Left lobe of liver (tissue), 2 donors: ENCODE measurements around the gene OSBPL9. TPM values are rescaled to one million over a fixed set of nuclear protein-coding genes. Genes with fewer than 3 reads are reported as not detected.
"Not testable (repeated sequence)": the region's sequence is repeated elsewhere in the genome, so short reads cannot be mapped to it uniquely, and the experiment has no call there.

Experiments used
- ATAC-seq: fragments of 200-7000 bp; cut with Tn5 transposase; one replicate; pipeline ENCODE4 v1.9.1; 2020; ENCODE audit warnings: mild to moderate bottlenecking, moderate library complexity
- DNase-seq: peaks from one replicate; pipeline ENCODE4 v3.0.0-alpha.2; 2020; ENCODE audit warnings: low spot score
- total RNA-seq: library from RNA; stranded (reverse); gene quantifications from one replicate; pipeline ENCODE4 v1.2.1, GENCODE V29; 2021
- donor health status: DM: no; HTN: no; CAD: no; lungs with moderate emphysema.
- donor health status: DM: no; HTN: yes; CAD: no.

Gene OSBPL9
- total RNA-seq, 1 donor from 2014 or later, result 61.1 TPM

DNA sequence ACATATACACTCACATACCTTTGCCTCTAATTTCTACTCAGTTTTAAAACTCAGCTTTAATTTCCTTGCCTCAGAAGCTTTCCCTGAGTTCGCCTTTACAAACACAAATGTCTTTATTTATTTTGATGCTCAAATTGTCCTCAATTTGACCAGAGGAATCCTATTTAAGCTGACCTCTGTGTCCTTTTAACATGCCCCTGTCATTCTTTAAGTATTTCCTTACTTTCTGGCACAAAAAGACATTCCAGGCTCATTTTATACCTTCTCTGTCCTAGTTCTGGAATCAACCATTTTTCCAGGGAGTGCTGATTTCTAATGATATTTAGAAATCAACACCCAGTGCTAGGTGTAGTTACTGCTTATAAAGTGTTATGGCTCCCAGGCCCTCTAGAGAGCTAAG lies 82.5 kb downstream of the OSBPL9 start:
- no peak for DNase-seq
- no peak for ATAC-seq

GRCh38 chr1:51701782-51702181 lies 84.9 kb downstream of the OSBPL9 start:
- not testable (repeated sequence) for ATAC-seq, DNase-seq

DNA sequence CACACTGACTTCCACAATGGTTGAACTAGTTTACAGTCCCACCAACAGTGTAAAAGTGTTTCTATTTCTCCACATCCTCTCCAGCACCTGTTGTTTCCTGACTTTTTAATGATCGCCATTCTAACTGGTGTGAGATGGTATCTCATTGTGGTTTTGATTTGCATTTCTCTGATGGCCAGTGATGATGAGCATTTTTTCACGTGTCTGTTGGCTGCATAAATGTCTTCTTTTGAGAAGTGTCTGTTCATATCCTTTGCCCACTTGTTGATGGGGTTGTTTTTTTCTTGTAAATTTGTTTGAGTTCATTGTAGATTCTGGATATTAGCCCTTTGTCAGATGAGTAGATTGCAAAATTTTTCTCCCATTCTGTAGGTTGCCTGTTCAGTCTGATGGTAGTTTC lies 85.3 kb downstream of the OSBPL9 start:
- DNase-seq, ATAC-seq: not testable (repeated sequence)

- no peak for DNase-seq
- no peak for ATAC-seq
Observed at GRCh38 chr1:51705035-51705434, 88.1 kb downstream of the OSBPL9 start.

DNA sequence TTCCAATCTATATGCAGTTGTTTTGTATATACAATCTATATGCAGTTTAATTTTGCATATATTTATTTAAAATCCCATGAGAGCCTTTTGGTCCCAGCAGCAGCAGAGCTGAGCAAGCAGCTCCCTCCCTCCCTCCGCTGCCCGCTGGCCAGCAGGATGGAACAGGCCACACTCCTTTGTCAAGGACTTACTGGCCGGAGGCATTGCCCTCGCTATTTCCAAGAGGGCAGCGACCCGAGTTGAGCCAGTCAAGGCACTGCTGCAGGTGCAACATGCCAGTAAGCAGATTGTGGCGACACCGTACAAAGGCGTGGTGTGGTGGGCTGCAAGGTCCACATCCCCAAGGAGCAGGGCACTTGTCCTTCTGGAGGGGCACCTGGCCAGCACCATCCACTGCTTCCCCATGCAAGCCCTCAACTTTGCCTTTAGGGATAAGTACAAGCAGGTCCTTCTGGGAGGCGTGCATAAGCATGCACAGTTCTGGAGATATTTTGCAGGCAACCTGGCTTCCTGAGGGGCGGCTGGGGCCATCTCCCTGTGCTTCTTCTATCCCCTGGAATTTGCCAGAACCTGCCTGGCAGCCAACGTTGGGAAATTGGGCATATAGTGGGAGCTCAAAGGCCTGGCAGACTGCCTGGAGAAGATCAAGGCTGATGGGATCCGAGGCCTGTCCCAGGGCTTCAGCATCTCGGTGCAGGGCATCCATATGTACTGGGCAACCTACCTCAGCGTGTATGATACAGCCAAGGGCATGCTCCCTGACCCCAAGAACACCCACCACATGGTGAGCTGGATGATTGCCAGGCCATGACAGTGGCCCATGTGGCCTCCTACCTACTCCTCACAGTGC lies 92.2 kb downstream of the OSBPL9 start:
- peak; percentile 83 for ATAC-seq
- DNase-seq, result no peak

- ATAC-seq, result peak; percentile 12
- no peak for DNase-seq
Observed at GRCh38 chr1:51709951-51710350, 93.1 kb downstream of the OSBPL9 start.

GRCh38 chr1:51712590-51712989 lies 95.7 kb downstream of the OSBPL9 start:
- DNase-seq, result no peak

DNA sequence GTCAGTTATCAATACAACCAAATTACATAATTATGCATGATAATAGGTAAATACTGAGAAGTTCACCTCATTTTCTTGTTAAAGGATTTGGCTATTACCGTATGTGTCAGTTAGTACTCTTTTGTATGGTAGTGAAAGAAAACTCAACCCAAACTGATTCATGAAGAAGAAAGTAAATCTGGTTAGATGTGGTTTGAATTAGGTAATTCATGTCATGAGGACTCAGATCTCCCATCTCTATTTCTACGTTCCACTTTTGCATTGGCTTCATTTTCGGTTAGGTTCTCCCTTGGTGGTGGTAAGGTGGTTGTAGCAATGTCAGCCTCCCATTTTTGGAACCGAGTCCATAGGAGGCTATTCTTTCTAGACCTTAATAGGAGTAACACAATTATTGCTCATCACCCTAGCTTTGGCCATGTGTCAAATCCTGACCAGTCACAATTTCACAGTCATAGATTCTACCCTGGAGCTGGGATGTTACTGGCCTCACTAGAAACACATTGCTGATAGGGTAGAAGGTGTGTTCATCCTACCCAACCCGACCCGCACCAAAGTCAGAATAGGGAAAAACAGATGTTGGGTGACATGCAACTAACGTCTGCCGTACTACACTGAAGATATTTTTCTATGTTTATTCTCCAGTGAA lies 97.6 kb downstream of the OSBPL9 start:
- ATAC-seq, result no peak
- DNase-seq, result no peak

More at GRCh38 chr1:51712590-51712989, 95.7 kb downstream of the OSBPL9 start:
- no peak for ATAC-seq

- DNase-seq, result no peak
- no peak for ATAC-seq
Observed at GRCh38 chr1:51715369-51715768, 98.5 kb downstream of the OSBPL9 start.

- no peak for DNase-seq
- ATAC-seq, result no peak
Observed at GRCh38 chr1:51716746-51717145, 99.9 kb downstream of the OSBPL9 start.

- ATAC-seq, result no peak
Observed at GRCh38 chr1:51717842-51718241, 101.0 kb downstream of the OSBPL9 start.

DNA sequence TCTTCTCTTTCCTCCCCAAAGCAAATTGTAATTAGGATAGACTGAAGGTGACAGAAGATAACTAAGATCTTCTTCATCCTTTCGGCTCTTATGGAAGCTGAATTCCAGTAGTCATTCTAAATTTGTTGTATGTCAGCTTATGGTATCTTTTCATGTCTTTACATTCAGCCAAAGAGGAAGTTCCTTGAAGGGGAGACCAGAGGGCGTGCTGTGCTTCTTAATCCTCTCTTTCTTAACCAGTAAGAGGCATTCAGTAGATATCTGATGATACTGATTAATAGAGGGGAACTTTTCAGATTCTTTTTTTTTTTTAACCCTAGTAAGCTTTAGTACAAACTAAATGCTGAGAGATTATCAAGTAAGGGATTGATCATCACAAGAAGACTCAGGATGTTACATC lies 102.3 kb downstream of the OSBPL9 start:
- no peak for ATAC-seq

More at GRCh38 chr1:51717842-51718241, 101.0 kb downstream of the OSBPL9 start:
- no peak for DNase-seq

GRCh38 chr1:51724797-51725196 lies 107.9 kb downstream of the OSBPL9 start:
- ATAC-seq (no peak), DNase-seq (no peak)

More for the DNA sequence above, 102.3 kb downstream of the OSBPL9 start:
- DNase-seq, result no peak

- no peak for ATAC-seq
- no peak for DNase-seq
Observed at GRCh38 chr1:51726051-51726450, 109.2 kb downstream of the OSBPL9 start.

- DNase-seq, result no peak
- ATAC-seq, result peak; percentile 28
Observed at GRCh38 chr1:51726544-51727225, 109.8 kb downstream of the OSBPL9 start.

GRCh38 chr1:51727366-51727765 lies 110.5 kb downstream of the OSBPL9 start:
- ATAC-seq (no peak), DNase-seq (no peak)

GRCh38 chr1:51728611-51729155 lies 111.8 kb downstream of the OSBPL9 start:
- no peak for DNase-seq
- peak; percentile 6 for ATAC-seq

DNA sequence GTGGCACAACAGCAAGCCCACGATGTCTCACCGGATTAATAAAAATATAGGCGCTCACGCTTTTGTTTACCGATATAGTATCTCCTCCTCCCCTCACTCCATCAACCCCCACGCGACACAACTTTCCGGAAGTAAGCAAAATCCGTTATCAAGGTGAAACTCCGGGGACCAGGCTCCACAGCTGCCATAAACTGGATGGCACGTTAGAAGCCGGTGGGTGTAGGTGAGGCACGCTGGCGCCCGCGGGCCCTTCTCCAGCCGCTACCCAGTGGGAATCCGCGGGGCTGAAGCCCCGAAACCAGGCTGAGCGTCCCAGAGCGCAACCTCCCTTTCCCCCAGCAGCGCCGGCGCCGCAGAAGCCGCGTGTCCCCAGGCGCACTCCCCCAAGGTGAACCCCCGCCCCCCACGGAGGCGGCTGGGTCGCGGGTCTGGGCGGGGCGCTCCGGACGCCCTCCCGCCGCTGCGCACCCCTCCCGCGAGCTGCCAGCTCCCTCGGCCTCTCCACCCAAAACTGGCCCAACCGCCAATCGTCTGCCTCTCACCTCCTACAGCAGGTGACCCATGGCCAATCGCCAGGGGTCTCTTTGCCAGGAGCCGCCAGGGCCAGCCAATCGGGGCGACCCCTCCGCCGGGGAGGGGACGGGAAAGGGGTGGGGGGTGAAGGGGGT lies 112.4 kb downstream of the OSBPL9 start:
- peak; percentile 98 for DNase-seq
- ATAC-seq, result peak; percentile 91

- peak; percentile 38 for ATAC-seq
- DNase-seq, result no peak
Observed at GRCh38 chr1:51729824-51730301, 113.0 kb downstream of the OSBPL9 start.

DNA sequence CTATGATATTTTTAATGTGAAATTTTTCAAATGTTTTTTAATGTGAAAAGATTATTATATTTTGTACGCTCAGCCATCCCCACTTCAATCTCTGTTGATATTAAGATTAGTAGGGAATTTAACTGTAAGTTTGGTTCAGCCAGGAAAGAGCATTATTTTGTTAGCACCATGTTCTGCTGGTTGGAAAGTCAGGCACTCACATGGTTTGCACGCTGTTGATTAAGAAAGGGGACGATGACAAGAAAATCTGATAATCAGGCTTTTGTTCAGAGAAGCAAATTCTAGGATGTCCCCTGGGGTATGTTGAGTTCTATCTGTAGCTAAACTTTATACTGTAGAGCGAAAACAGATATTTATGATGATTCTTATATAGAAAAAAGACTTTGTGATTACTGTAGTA lies 115.1 kb downstream of the OSBPL9 start:
- ATAC-seq (no peak), DNase-seq (no peak)
